Panc1 (cell line): ENCODE data around the gene DOCK4. TPM values are rescaled to one million over a fixed set of nuclear protein-coding genes. Genes with fewer than 3 reads are reported as not detected.

ENCODE experiments used
- ATAC-seq: fragments of 200-7000 bp; cut with Tn5 transposase; 2 replicates; pipeline ENCODE4 v1.9.1; 2020; ENCODE audit warnings: mild to moderate bottlenecking, moderate library complexity
- BruUV-seq: library from RNA; stranded (reverse); fragments of 400-500 nt; replicated peaks from 2 replicates; lab custom pipeline; 2021; lab: Mats Ljungman, UMichigan
- CTCF ChIA-PET: fragments of 300-600 bp; sonication (Branson Sonifier 250); formaldehyde crosslinking; loops from one replicate; lab custom pipeline; 2022; ENCODE audit warnings: antibody characterized with exemption; lab: Charles Lee
- POLR2A ChIA-PET: fragments of 300-600 bp; sonication (Branson Sonifier 250); formaldehyde crosslinking; loops from one replicate; lab custom pipeline; 2022; ENCODE audit warnings: antibody characterized with exemption; lab: Charles Lee
- DNase-seq: peaks from one replicate; pipeline ENCODE4 v3.0.0-alpha.2; 2010; ENCODE audit warnings: low read depth, low spot score
- H3K27ac ChIP-seq: 2 replicates; pipeline ENCODE4 v1.5.1; 2011; ENCODE audit warnings: mild to moderate bottlenecking, low read length, inconsistent platforms
- H3K27me3 ChIP-seq: fragments of 200-500 bp; sonication (Bioruptor generic); 2 replicates; pipeline ENCODE4 v1.6.0; 2014; ENCODE audit warnings: low read length, inconsistent platforms; ENCODE audit not compliant: control insufficient read depth, insufficient read depth
- H3K36me3 ChIP-seq: fragments of 200-500 bp; sonication (Bioruptor generic); 2 replicates; pipeline ENCODE4 v1.5.1; 2014; ENCODE audit warnings: inconsistent platforms, mild to moderate bottlenecking, low read length, moderate library complexity; ENCODE audit not compliant: control insufficient read depth, insufficient read depth
- H3K4me1 ChIP-seq: 2 replicates; pipeline ENCODE4 v1.5.1; 2011; ENCODE audit warnings: inconsistent platforms, mild to moderate bottlenecking, low read length, moderate library complexity; ENCODE audit not compliant: control insufficient read depth, insufficient read depth
- H3K4me3 ChIP-seq, 2 experiments: 2 replicates each; pipeline ENCODE4 v1.5.1; 2011 to 2012; ENCODE audit warnings: low read depth in 2 of 2, low read length in 2 of 2, mild to moderate bottlenecking in 2 of 2, inconsistent platforms in 1 of 2, moderate library complexity in 1 of 2
- H3K9me3 ChIP-seq: fragments of 200-500 bp; sonication (Bioruptor generic); 2 replicates; pipeline ENCODE4 v1.5.1; 2014; ENCODE audit warnings: low read depth, mild to moderate bottlenecking, inconsistent platforms, low read length, moderate library complexity; ENCODE audit not compliant: control insufficient read depth, insufficient read depth
- CTCF ChIP-seq: fragments of 450-650 bp; IDR thresholded peaks from 2 replicates; pipeline ENCODE4 v1.5.1; 2017; ENCODE audit warnings: mild to moderate bottlenecking
- POLR2AphosphoS5 ChIP-seq: IDR thresholded peaks from 2 replicates; pipeline ENCODE4 v1.6.1; 2012; ENCODE audit warnings: mild to moderate bottlenecking, low read depth, low read length, moderate library complexity
- SIN3A ChIP-seq: IDR thresholded peaks from 2 replicates; pipeline ENCODE4 v1.6.1; 2012; ENCODE audit warnings: low read depth, mild to moderate bottlenecking, low read length, moderate library complexity, borderline replicate concordance; ENCODE audit not compliant: insufficient read depth
- TCF7L2 ChIP-seq: IDR thresholded peaks from 2 replicates; pipeline ENCODE4 v1.6.1; 2011; ENCODE audit warnings: mild to moderate bottlenecking, low read depth, low read length, inconsistent platforms
- in situ Hi-C: cut with HindIII; loops from 2 replicates; pipeline ENCODE4 v1.10.0; 2016; ENCODE audit warnings: low sequenced_read_pairs, low pct_unique_long_range_greater_than_20kb
- intact Hi-C: fragments of 100-400 bp; cut with micrococcal nuclease; formaldehyde crosslinking; loops from one replicate; pipeline ENCODE4 v1.10.0; 2022; ENCODE audit not compliant: unreplicated experiment
- total RNA-seq: library from RNA; stranded (reverse); gene quantifications from one replicate; pipeline ENCODE4 v1.2.1, GENCODE V29; 2021; ENCODE audit not compliant: unreplicated experiment
- TF ChIP-seq, protein P1 (sequence below), 2 experiments: IDR thresholded peaks; 2 replicates each; pipeline ENCODE4 v1.6.1; 2011 to 2012; ENCODE audit warnings: low read depth in 2 of 2, control low read depth in 1 of 2, low read length in 1 of 2, mild to moderate bottlenecking in 1 of 2, moderate library complexity in 1 of 2; ENCODE audit not compliant: insufficient read depth in 1 of 2

DOCK4 gene
- total RNA-seq, 1 experiment from 2014 or later, result 10.8 TPM

GRCh38 chr7:112143136-112143535, 63.1 kb downstream of the DOCK4 start:
- CTCF ChIA-PET, result no interaction called here
- in situ Hi-C loops (no loop called here), intact Hi-C loops (no loop called here)
- no peaks in the 10 kb centered on the region for H3K27me3 ChIP-seq
- ATAC-seq, result no peak
- TF ChIP-seq, protein P1, sequence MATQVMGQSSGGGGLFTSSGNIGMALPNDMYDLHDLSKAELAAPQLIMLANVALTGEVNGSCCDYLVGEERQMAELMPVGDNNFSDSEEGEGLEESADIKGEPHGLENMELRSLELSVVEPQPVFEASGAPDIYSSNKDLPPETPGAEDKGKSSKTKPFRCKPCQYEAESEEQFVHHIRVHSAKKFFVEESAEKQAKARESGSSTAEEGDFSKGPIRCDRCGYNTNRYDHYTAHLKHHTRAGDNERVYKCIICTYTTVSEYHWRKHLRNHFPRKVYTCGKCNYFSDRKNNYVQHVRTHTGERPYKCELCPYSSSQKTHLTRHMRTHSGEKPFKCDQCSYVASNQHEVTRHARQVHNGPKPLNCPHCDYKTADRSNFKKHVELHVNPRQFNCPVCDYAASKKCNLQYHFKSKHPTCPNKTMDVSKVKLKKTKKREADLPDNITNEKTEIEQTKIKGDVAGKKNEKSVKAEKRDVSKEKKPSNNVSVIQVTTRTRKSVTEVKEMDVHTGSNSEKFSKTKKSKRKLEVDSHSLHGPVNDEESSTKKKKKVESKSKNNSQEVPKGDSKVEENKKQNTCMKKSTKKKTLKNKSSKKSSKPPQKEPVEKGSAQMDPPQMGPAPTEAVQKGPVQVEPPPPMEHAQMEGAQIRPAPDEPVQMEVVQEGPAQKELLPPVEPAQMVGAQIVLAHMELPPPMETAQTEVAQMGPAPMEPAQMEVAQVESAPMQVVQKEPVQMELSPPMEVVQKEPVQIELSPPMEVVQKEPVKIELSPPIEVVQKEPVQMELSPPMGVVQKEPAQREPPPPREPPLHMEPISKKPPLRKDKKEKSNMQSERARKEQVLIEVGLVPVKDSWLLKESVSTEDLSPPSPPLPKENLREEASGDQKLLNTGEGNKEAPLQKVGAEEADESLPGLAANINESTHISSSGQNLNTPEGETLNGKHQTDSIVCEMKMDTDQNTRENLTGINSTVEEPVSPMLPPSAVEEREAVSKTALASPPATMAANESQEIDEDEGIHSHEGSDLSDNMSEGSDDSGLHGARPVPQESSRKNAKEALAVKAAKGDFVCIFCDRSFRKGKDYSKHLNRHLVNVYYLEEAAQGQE (IDR thresholded peaks at IDR 0.05; ENCODE audit: insufficient read depth in 1 of 2, low read depth in 2 of 2, low read length in 1 of 2), result no peak
- TF ChIP-seq SIN3A (no peak), CTCF (no peak), POLR2AphosphoS5 (no peak), TCF7L2 (no peak)
- H3K27ac ChIP-seq, result no peak overlapping the region
- no peaks in the 10 kb centered on the region for H3K4me1 ChIP-seq
- no peak for DNase-seq
- no TSS peak for BruUV-seq
- H3K36me3 ChIP-seq, result no peaks in the 10 kb centered on the region
- no peaks in the 10 kb centered on the region for H3K9me3 ChIP-seq
- POLR2A ChIA-PET, result no interaction called here
- no peak overlapping the region for H3K4me3 ChIP-seq

GRCh38 chr7:112140600-112140999, 65.6 kb downstream of the DOCK4 start:
- DNase-seq, result no peak
- no TSS peak for BruUV-seq
- Histone ChIP-seq H3K36me3 (no peaks in the 10 kb centered on the region), H3K4me1 (peaks cover 2% of the 10 kb centered on the region; the same call in 1 of the 2 replicates), H3K27ac (no peak overlapping the region), H3K9me3 (no peaks in the 10 kb centered on the region), H3K4me3 (no peak overlapping the region), H3K27me3 (no peaks in the 10 kb centered on the region)
- in situ Hi-C loops (no loop called here), intact Hi-C loops (no loop called here)
- TF ChIP-seq, protein P1 (IDR thresholded peaks at IDR 0.05; ENCODE audit: insufficient read depth in 1 of 2, low read depth in 2 of 2, low read length in 1 of 2), result no peak
- TF ChIP-seq CTCF (no peak), POLR2AphosphoS5 (no peak), TCF7L2 (no peak), SIN3A (no peak)
- no peak for ATAC-seq
- CTCF ChIA-PET, result no interaction called here
- POLR2A ChIA-PET, result no interaction called here
